Thymus (tissue), 11 donors: ENCODE measurements around the gene FAF1. TPM values are rescaled to one million over a fixed set of nuclear protein-coding genes. Genes with fewer than 3 reads are reported as not detected.
"Not testable (repeated sequence)": the region's sequence is repeated elsewhere in the genome, so short reads cannot be mapped to it uniquely, and the experiment has no call there.

Experiments used
- DNase-seq, 9 donors: peaks; one replicate each; pipeline ENCODE4 v3.0.0-alpha.2; 2013; ENCODE audit warnings: low spot score in 9 of 9, low read depth in 6 of 9, missing footprints in 1 of 9
- H3K27ac ChIP-seq, 2 donors: one replicate each; pipeline ENCODE4 v1.5.1; 2013; ENCODE audit warnings: control low read depth in 1 of 2, low read depth in 1 of 2, low read length in 1 of 2, mild to moderate bottlenecking in 1 of 2, moderate library complexity in 1 of 2
- H3K27me3 ChIP-seq, 2 donors: one replicate each; pipeline ENCODE4 v1.5.1; 2013; ENCODE audit warnings: low read length in 1 of 2; ENCODE audit not compliant: control insufficient read depth in 2 of 2, insufficient read depth in 1 of 2
- H3K36me3 ChIP-seq, 2 donors: one replicate each; pipeline ENCODE4 v1.5.1; 2013; ENCODE audit warnings: low read length in 1 of 2, mild to moderate bottlenecking in 1 of 2, moderate library complexity in 1 of 2; ENCODE audit not compliant: control insufficient read depth in 2 of 2, insufficient read depth in 2 of 2
- H3K4me1 ChIP-seq, 2 donors: one replicate each; pipeline ENCODE4 v1.5.1; 2013; ENCODE audit warnings: low read length in 2 of 2; ENCODE audit not compliant: control insufficient read depth in 2 of 2, insufficient read depth in 2 of 2
- H3K4me3 ChIP-seq, 2 donors: one replicate each; pipeline ENCODE4 v1.5.1; 2013; ENCODE audit warnings: low read length in 2 of 2, control low read depth in 1 of 2, mild to moderate bottlenecking in 1 of 2
- H3K9me3 ChIP-seq, 2 donors: one replicate each; pipeline ENCODE4 v1.5.1; 2013; ENCODE audit warnings: low read length in 1 of 2, mild to moderate bottlenecking in 1 of 2; ENCODE audit not compliant: control insufficient read depth in 2 of 2, insufficient read depth in 1 of 2
- WGBS: extraction: QIAGEN DNeasy Blood & Tissue Kit; methylation state at CpG from one replicate; pipeline ENCODE4 v1.1.7; 2013; 5-methylcytosine and 5-hydroxymethylcytosine counted together
- polyA plus RNA-seq: library from polyadenylated mRNA; stranded (reverse); fragments of 200-250 nt; gene quantifications from one replicate; pipeline ENCODE4 v1.2.3, GENCODE V29; 2013
- total RNA-seq: library from RNA; stranded (reverse); fragments of 120-200 nt; gene quantifications from one replicate; pipeline ENCODE4 v1.2.4, GENCODE V29; 2013
- donor health status: healthy.

Gene FAF1
- total and polyA plus RNA-seq, 2 donors = 39.1 to 66.3 TPM

DNA sequence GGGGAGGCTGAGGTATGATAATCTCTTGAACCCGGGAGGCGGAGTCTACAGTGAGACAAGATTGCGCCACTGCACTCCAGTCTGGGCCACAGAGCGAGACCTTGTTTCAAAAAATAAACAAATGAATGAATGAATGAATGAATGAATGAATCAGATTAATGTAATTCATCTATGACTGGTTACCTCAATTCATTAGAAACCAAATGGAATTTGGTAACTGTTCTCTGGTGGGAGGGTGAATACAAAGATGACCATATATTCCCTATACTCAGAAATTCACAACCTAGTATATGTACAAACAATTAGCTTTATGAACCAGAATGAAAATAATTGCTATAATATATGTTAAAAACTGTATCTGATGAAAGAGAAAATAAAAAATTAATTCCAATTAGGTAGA, 80.9 kb downstream of the FAF1 start:
- no peaks in the 10 kb centered on the region for H3K4me1 ChIP-seq
- H3K36me3 ChIP-seq = no peaks in the 10 kb centered on the region
- DNase-seq = no peak
- no peaks in the 10 kb centered on the region for H3K27me3 ChIP-seq
- H3K27ac ChIP-seq = no peak overlapping the region
- WGBS = over 99% methylated on average over 4 of the region's 4 CpGs
- no peaks in the 10 kb centered on the region for H3K9me3 ChIP-seq
- no peak overlapping the region for H3K4me3 ChIP-seq

DNA sequence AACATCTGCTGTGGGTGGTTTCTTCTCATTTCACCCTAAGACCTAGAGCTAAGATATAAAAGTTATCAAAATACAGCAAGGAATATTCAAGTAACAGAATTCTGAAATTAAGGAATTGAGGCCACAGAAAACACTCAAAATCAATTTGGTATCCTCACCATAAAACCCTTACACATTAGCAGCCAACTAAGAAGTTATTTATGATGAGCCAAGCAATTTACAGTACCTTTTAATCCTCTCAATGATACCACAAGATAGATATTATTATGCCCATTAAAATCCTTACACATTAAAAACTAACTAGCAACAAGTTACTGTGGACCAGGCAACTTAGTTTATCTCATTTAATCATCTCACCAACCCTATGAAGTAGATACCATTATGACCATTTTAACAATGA, 81.6 kb downstream of the FAF1 start:
- H3K27me3 ChIP-seq = no peaks in the 10 kb centered on the region
- no peak overlapping the region for H3K27ac ChIP-seq
- H3K36me3 ChIP-seq = no peaks in the 10 kb centered on the region
- no peak for DNase-seq
- no peak overlapping the region for H3K4me3 ChIP-seq
- H3K9me3 ChIP-seq = no peaks in the 10 kb centered on the region
- no peaks in the 10 kb centered on the region for H3K4me1 ChIP-seq

DNA sequence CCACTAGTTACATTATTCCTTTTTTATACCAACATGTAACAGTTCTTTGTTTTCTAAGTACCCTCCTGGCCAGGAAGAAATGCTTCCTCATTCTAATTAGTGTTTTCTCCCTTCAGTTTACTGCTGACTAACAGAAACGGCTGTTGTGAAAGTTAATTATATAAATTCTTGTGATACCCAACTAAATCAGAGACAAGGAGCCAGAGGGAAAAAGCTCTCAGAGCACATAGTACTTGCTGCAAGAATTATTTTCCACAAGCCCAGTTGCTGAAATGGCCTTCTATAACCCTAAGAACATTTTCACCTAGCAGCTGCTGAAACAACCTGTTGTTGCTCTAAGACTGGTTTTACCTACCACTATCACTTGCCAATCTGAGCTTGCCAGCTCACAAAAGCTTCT, 82.4 kb downstream of the FAF1 start:
- Histone ChIP-seq H3K27me3 (no peaks in the 10 kb centered on the region), H3K4me3 (no peak overlapping the region), H3K9me3 (no peaks in the 10 kb centered on the region), H3K4me1 (no peaks in the 10 kb centered on the region), H3K27ac (no peak overlapping the region), H3K36me3 (no peaks in the 10 kb centered on the region)
- 52% methylated on average over 1 of the region's 1 CpG for WGBS
- DNase-seq = no peak

DNA sequence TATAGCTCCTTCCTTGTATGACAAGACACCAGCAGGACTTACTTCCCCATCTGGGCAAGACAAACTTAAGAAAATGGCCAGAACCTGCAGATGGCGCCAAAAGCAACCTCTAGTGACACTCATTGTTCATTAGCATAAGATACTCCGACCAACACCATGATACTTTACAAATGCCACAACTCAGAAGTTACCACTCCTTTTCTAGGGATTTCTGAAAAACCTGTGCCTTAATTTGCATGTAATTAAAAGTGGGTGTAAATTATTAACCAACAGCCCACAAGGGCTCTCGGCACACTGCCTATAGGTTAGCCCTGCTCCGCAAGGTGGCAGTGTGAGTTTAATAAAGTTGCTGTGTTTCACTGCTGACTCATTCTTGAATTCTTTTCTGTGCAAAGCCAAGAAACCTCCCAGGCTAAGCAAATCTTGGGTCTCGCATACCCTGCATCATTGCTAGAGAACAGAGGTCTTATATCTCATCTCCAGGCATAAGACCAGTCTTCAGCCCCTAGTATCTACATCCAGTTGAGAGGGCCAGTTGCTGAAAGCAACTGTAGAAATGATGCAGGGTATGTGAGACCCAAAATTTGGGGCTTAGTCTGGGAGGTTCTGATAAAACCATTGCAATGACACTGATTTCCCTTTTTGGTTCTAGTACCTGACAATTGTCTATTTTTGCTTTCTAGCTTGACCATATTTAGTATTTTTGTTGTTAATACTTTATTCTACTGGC, 86.4 kb downstream of the FAF1 start:
- Histone ChIP-seq H3K27ac (no peak overlapping the region), H3K9me3 (no peaks in the 10 kb centered on the region), H3K4me3 (no peak overlapping the region), H3K27me3 (no peaks in the 10 kb centered on the region), H3K36me3 (no peaks in the 10 kb centered on the region), H3K4me1 (no peaks in the 10 kb centered on the region)
- DNase-seq = peak; percentile 26 to 85 (median 58)
- WGBS = 71% methylated on average over 5 of the region's 5 CpGs

DNA sequence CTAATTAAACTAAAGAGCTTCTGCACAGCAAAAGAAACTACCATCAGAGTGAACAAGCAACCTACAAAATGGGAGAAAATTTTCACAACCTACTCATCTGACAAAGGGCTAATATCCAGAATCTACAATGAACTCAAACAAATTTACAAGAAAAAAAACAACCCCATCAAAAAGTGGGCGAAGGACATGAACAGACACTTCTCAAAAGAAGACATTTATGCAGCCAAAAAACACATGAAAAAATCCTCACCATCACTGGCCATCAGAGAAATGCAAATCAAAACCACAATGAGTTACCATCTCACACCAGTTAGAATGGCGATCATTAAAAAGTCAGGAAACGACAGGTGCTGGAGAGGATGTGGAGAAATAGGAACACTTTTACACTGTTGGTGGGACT, 95.2 kb downstream of the FAF1 start:
- not testable (repeated sequence) for H3K4me1 ChIP-seq, DNase-seq, H3K27me3 ChIP-seq, H3K9me3 ChIP-seq, H3K36me3 ChIP-seq, H3K27ac ChIP-seq, H3K4me3 ChIP-seq
- 93% methylated on average over 2 of the region's 3 CpGs for WGBS

DNA sequence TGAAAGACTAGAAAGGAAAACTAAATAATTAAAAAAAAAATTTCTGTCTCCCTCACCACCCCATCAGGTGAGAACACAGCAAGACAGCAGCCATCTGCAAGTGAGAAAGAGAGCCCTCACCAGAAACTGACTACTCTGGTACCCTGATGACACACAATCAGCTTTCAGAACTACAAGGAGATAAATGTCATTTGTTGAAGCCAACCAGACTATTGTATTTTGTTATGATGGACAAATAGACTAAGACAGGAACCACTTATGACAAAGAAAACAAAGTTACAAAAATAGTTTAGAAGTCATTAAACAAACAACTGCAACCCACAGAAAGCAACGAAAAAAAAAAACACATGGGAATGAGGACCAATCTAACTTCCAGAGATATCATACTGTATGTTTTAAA, 98.3 kb downstream of the FAF1 start:
- H3K36me3 ChIP-seq = no peaks in the 10 kb centered on the region
- H3K27ac ChIP-seq = no peak overlapping the region
- WGBS = 99% methylated on average over 1 of the region's 1 CpG
- no peak overlapping the region for H3K4me3 ChIP-seq
- DNase-seq = no peak
- no peaks in the 10 kb centered on the region for H3K27me3 ChIP-seq
- H3K9me3 ChIP-seq = peaks cover 0 to 1% of the 10 kb centered on the region in 2 donors
- no peaks in the 10 kb centered on the region for H3K4me1 ChIP-seq

DNA sequence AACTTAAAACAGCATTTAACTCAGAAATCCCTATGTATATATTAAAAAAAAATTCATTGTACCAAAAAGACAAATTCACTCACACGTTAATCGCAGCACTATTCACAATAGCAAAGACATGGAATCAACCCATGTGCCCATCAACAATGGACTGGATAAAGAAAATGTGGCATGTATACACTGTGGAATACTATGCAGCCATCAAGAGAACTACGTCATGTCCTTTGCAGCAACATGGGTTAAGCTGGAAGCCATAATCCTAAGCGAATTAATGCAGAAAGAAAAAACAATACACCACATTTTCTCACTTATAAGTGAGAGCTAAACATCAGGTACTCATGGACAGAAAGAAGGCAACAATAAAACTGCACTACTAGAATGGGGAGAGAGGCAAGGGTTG, 99.4 kb downstream of the FAF1 start:
- Histone ChIP-seq H3K36me3 (no peaks in the 10 kb centered on the region), H3K9me3 (peaks cover 0 to 1% of the 10 kb centered on the region in 2 donors), H3K27me3 (no peaks in the 10 kb centered on the region), H3K4me3 (no peak overlapping the region), H3K4me1 (no peaks in the 10 kb centered on the region), H3K27ac (no peak overlapping the region)
- DNase-seq = no peak
- WGBS = 99% methylated on average over 4 of the region's 4 CpGs

DNA sequence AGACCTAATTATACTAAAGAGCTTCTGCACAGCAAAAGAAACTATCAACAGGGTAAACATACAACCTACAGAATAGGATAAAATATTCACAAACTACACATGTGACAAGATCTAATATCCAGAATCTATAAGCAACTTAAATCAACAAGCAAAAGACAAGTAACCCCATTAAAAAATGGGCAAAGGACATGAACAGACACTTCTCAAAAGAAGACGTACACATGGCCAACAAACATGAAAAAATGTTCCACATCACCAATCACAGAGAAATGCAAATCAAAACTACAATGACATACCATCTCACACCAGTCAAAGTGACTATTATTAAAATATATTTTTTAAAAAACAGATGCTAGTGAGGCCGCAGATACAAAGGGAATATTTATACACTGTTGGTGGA, 99.8 kb downstream of the FAF1 start:
- no peak overlapping the region for H3K4me3 ChIP-seq
- H3K36me3 ChIP-seq = no peaks in the 10 kb centered on the region
- WGBS = 100% methylated on average over 2 of the region's 2 CpGs
- DNase-seq = no peak
- no peaks in the 10 kb centered on the region for H3K4me1 ChIP-seq
- no peaks in the 10 kb centered on the region for H3K27me3 ChIP-seq
- H3K9me3 ChIP-seq = peaks cover 0 to 1% of the 10 kb centered on the region in 2 donors
- H3K27ac ChIP-seq = no peak overlapping the region

DNA sequence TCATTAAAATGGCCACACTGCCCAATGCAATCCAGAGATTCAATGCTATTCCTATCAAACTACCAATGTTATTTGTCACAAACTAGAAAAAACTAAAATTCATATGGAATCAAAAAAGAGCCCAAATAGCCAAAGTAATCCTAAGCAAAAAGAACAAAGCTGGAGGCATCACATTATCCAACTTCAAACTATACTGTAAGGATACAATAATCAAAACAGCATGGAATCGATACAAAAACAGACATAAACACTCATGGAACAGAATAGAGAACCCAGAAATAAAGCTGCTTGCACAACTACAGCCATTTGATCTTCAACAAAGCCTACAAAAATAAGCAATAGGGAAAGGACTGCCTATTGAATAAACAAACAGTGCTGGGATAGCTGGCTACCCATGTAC, 100.4 kb downstream of the FAF1 start:
- H3K4me3 ChIP-seq = no peak overlapping the region
- H3K27me3 ChIP-seq = no peaks in the 10 kb centered on the region
- H3K27ac ChIP-seq = no peak overlapping the region
- H3K36me3 ChIP-seq = no peaks in the 10 kb centered on the region
- DNase-seq = no peak
- 96% methylated on average over 1 of the region's 1 CpG for WGBS
- peaks cover 0 to 1% of the 10 kb centered on the region in 2 donors for H3K9me3 ChIP-seq
- no peaks in the 10 kb centered on the region for H3K4me1 ChIP-seq
